ENCODE measurements around the gene TAF12.
"Not testable (repeated sequence)": the region's sequence is repeated elsewhere in the genome, so short reads cannot be mapped to it uniquely, and the experiment has no call there.

Gene TAF12

GRCh38 chr1:28580722-28581530, 61.9 kb downstream of the TAF12 start:
- peak; percentile 72 for DNase-seq

- no peak for DNase-seq
These were observed 63.5 kb downstream of the TAF12 start for GRCh38 chr1:28579401-28579800.

DNA sequence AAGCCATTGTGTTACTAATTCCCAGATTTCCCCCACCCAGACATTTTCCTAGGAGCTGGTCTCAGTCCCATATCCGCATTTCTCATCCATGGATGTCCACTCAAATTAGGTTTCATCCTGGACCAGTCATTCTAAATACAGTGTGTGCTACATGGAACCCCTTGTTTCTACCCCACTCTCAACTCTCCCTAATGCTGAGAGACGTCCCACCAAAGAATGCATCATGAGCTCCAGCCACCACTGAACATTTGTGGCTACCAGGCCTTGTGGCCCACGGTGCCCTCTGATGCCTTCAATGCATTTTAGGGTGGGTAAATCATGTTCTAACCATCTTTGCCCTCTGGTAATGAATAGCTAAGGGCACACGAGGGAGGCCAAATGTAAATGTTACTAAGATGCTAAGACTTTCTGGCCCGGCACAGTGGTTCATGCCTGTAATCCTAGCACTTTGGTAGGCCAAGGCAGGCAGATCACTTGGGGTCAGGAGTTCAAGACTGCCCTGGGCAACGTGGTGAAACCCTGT, 64.1 kb downstream of the TAF12 start:
- no peak for DNase-seq

DNA sequence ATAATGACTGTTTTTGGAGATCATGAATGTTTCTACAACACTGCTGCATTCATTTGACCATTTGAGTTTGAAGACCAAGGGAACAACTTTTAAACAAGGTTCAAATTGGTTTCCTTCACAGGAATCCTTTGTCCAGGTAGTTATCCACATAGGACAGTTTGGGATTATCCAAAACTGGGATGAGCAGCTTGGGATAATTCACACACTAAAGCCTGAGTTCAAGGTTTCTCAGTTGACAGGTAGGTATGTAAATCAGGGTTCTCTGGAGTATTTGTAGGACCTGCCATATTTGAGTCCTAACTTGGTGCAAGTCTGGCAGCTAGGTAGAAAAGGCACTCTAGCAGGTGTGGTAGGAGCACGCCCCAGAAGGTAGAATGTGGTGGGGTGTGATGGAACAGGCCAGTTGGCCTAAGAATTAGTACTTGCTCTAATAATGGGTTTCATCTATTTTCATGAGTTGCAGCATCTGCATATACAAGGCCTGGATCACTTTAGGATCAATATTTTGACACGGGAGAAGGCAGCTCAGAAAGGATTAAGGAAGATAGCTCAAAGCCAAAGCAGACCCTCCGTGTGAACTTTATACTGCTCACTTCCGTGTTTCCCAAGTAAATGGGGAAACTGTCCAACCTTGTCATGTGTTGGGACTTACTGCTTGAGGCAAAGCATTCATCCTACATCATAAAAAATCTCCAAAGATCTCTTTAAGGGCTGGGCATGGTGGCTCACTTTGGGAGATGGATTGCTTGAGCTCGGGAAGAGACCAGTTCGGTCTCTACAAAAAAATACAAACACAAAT, 64.9 kb downstream of the TAF12 start:
- DNase-seq, result no peak

- DNase-seq, result no peak
These were observed 65.7 kb downstream of the TAF12 start for GRCh38 chr1:28577052-28577678.

DNA sequence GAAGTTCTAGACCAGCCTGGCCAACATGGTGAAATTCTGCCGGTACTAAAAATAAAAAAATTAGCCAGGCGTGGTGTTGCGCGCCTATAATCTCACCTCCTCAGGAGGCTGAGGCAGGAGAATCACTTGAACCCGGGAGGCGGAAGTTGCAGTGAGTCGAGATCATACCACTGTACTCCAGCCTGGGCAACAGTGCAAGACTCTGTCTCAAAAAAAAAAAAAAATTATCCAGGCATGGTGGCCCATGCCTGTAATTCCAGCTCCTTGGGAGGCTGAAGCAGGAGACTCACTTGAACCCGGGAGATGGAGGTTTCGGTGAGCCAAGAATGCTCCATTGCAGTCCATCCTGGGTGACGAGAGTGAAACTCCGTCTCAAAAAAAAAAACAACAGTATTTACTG, 69.3 kb downstream of the TAF12 start:
- no peak for DNase-seq

- DNase-seq, result not testable (repeated sequence)
These were observed 70.0 kb downstream of the TAF12 start for GRCh38 chr1:28572891-28573290.

GRCh38 chr1:28571911-28572310, 71.0 kb downstream of the TAF12 start:
- DNase-seq, result no peak

DNA sequence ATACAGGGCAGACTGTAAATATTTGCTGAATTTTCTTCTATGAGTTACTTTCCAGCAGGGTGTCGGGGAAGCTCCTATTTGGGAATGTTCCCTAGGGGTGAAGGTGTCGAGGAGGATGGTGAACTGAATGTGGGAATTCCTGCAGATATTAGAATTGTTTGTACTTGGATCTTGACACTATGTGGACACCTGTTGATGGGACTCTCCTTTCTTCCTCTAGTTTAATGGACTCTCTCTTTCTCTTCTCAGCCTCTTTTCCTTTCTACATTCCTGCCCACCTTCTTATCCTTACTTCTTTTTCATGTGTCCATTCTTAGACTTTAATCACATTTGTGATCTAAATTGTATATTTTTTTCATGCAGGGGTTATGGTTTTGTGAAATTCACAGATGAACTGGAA, 75.9 kb downstream of the TAF12 start:
- no peak for DNase-seq

DNA sequence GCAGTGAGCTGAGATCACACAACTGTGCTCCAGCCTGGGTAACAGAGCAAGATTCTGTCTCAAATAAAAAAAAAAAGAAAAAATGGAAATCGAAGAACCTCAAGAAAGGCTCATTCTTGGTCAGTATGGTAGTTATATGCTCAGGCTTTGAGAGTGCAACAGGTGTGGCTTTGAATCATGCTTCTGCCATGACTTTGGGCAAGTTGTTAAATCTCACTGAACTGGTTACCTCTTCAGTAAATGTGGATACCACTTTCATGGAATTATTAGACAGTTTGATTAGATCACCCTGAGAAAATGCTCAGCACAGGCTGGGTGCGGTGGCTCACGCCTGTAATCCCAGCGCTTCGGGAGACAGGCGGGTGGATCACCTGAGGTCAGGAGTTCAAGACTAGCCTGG, 77.1 kb downstream of the TAF12 start:
- no peak for DNase-seq

DNA sequence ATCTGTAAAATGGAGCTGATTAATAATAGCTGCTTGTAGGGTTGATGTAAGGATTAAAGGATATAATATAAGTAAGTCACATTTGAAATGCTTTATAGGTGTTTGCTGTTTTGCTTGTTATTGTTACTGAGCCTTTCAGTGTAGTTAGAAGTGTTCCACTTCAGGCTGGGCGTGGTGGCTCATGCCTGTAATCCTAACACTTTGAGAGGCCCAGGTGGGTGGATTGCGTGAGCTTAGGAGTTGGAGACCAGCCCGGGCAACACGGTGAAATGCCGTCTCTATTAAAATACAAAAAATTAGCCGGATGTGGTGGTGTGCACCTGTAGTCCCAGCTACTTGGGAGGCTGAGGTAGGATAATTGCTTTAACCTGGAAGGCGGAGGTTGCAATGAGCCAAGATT, 77.8 kb downstream of the TAF12 start:
- no peak for DNase-seq

DNA sequence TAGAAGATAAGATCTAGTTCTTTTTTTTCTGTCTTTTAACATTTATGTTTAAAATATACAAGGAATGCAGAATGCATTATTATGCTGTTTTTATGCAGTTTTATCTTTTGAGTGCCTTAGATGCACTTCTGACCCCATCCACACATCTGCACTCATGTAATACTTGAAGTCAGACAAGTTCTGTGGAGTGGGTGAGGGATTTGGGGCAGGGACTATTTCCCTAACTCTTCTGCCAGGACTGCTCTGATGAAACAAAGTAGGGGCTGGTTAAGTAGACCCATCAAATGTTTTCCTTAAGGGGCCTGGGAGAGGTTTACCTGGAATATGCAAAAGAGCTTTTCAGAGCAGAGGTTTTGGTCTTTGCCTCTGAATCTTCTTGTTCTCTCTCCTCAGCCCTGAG, 78.6 kb downstream of the TAF12 start:
- DNase-seq, result peak; percentile 55

DNA sequence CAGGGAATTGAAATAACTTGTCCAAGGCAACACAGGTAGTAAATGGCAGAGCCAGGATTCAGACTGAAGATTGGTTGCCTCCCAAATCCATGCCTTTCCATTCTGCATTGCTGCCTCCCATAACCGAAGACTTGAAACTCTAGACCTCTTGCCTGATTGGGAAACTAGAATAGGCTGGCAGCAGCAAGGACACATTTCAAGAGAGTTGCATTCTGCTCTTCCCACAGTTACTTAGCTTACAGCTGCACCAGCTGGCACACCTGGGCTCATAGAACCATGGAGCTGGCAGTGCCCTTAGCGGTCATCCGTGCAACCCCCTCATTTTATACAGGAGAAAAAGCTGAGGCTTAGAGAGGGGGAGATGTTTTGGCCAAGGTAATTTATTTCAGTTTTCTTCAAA, 82.0 kb downstream of the TAF12 start:
- peak; percentile 99 for DNase-seq

All from DMS79 treated with DMSO at 0.1 percent for 48 hours (cell line).